Adrenal gland (tissue), 12 donors: ENCODE measurements around the gene OPCML. TPM values are rescaled to one million over a fixed set of nuclear protein-coding genes. Genes with fewer than 3 reads are reported as not detected.
A peak's percentile ranks its signal among the peaks of the same experiment; 100 is the strongest.

Source experiments
- DNase-seq, 7 donors: peaks; one replicate each; pipeline ENCODE4 v3.0.0-alpha.2; 2019 to 2020
- H3K27ac ChIP-seq, 5 donors: fragments of 200-600 bp; sonication (generic) in 4 of 5; 1 replicate in 3 of 5; 2 replicates in 2 of 5; pipeline versions ENCODE4 v1.5.1 to v1.8.0; 2016 to 2020; ENCODE audit warnings: mild to moderate bottlenecking in 1 of 5
- H3K27me3 ChIP-seq: fragments of 200-600 bp; 2 replicates; pipeline ENCODE4 v1.8.0; 2021
- H3K36me3 ChIP-seq, 2 donors: fragments of 200-600 bp; replicated peaks in 1 of 2; 1 replicate in 1 of 2; 2 replicates in 1 of 2; pipeline versions ENCODE4 v1.5.1 to v1.8.0; 2018 to 2022
- H3K4me1 ChIP-seq, 2 donors: fragments of 200-600 bp; replicated peaks in 1 of 2; 1 replicate in 1 of 2; 2 replicates in 1 of 2; pipeline versions ENCODE4 v1.5.1 to v1.8.0; 2018 to 2021
- H3K4me3 ChIP-seq, 4 donors: fragments of 200-600 bp; sonication (generic) in 3 of 4; one replicate each; pipeline ENCODE4 v1.5.1; 2016 to 2018
- H3K9me3 ChIP-seq, 3 donors: fragments of 200-600 bp; sonication (generic) in 1 of 3; replicated peaks in 1 of 3; 1 replicate in 2 of 3; 2 replicates in 1 of 3; pipeline versions ENCODE4 v1.5.1 to v1.8.0; 2016 to 2021
- CTCF ChIP-seq, 6 experiments: fragments of 450-650 bp in 4 of 6; fragments of 200-600 bp in 2 of 6; sonication (generic) in 1 of 6; IDR thresholded peaks; 1 replicate in 5 of 6; 2 replicates in 1 of 6; pipeline versions ENCODE4 v1.5.1 to v1.8.0; 2016 to 2021; ENCODE audit warnings: antibody characterized with exemption in 6 of 6, mild to moderate bottlenecking in 2 of 6, moderate library complexity in 1 of 6
- POLR2A ChIP-seq, 2 donors: fragments of 450-650 bp; IDR thresholded peaks; one replicate each; pipeline ENCODE4 v1.6.1; 2017; ENCODE audit warnings: antibody characterized with exemption in 2 of 2, mild to moderate bottlenecking in 2 of 2, moderate library complexity in 1 of 2
- WGBS, 4 donors: extraction: QIAGEN DNeasy Blood & Tissue Kit in 2 of 4; methylation state at CpG; one replicate each; pipeline versions ENCODE4 v1.1.5 to v1.1.7; 2013 to 2017; 5-methylcytosine and 5-hydroxymethylcytosine counted together
- intact Hi-C, 2 donors: fragments of 100-400 bp; cut with DNase I; formaldehyde crosslinking; loops; one replicate each; pipeline versions ENCODE4 v1.14.1 to v1.15.0; 2022 to 2023
- polyA plus RNA-seq, 3 donors: library from polyadenylated mRNA; stranded (reverse); fragments of 200-250 nt in 2 of 3; fragments of 350-450 nt in 1 of 3; fragmentation: Illumina TruSeq in 1 of 3; extraction: RNeasy Lipid Tissue Mini Kit (QIAGEN cat#74804) in 1 of 3; gene quantifications; one replicate each; pipeline ENCODE4 v1.2.3, GENCODE V29; 2013 to 2014
- total RNA-seq, 9 donors: library from RNA; depleted of rRNA in 4 of 9; stranded (reverse); fragments of >200 nt in 4 of 9; fragments of 120-200 nt in 1 of 9; fragmentation: NEBNext Ultra II Directional in 1 of 9; extraction: Animal tissue kit (Norgen Biotek cat#: 25700) in 1 of 9; gene quantifications; one replicate each; pipeline versions ENCODE4 v1.1.0 to v1.2.4, GENCODE V29; 2013 to 2023
- donor health status: healthy with polysubstance abuse.
- donor health status: Bipolar disorder and iron deficiency.
- donor health status: DM: yes; HTN: yes; CAD: no.
- donor health status: DM: no; HTN: no; CAD: no.
- donor health status: DM: no; HTN: no; CAD: no.
- donor health status: DM: yes; HTN: yes; CAD: no.

OPCML gene
- total and polyA plus RNA-seq, 12 donors, result 0.10 to 5.5 (median 0.72) TPM; not detected in 5

- 36 to 46% (median 40%) methylated on average over 12 of the region's 12 CpGs for WGBS, 4 donors
- TF ChIP-seq POLR2A (IDR thresholded peaks at IDR 0.05) (no peak), CTCF (IDR thresholded peaks at IDR 0.05) (peak; percentile 44 to 76 (median 56))
- Histone ChIP-seq H3K27me3 (no peaks in the 10 kb centered on the region), H3K36me3 (no peaks in the 10 kb centered on the region), H3K9me3 (no peaks in the 10 kb centered on the region), H3K4me1 (no peaks in the 10 kb centered on the region), H3K27ac (no peak overlapping the region), H3K4me3 (no peak overlapping the region)
- DNase-seq, result peak in 4 of 7 donors; percentile 18 to 25 (median 24)
- intact Hi-C loops, result no loop called here
These were observed 368.6 kb downstream of the OPCML start for GRCh38 chr11:133163463-133164419.

GRCh38 chr11:133162227-133162626 is 370.1 kb downstream of the OPCML start:
- intact Hi-C loops, result no loop called here
- 65 to 74% (median 70%) methylated on average over 12 of the region's 12 CpGs for WGBS, 4 donors
- Histone ChIP-seq H3K27ac (no peak overlapping the region), H3K27me3 (peaks cover 3% of the 10 kb centered on the region), H3K4me1 (no peaks in the 10 kb centered on the region), H3K9me3 (no peaks in the 10 kb centered on the region), H3K36me3 (no peaks in the 10 kb centered on the region), H3K4me3 (no peak overlapping the region)
- DNase-seq, result no peak
- TF ChIP-seq POLR2A (IDR thresholded peaks at IDR 0.05) (no peak), CTCF (IDR thresholded peaks at IDR 0.05) (no peak)

GRCh38 chr11:133160754-133161153 is 371.5 kb downstream of the OPCML start:
- intact Hi-C loops, result no loop called here
- TF ChIP-seq CTCF (IDR thresholded peaks at IDR 0.05) (no peak), POLR2A (IDR thresholded peaks at IDR 0.05) (no peak)
- Histone ChIP-seq H3K4me1 (no peaks in the 10 kb centered on the region), H3K27ac (no peak overlapping the region), H3K4me3 (no peak overlapping the region), H3K9me3 (no peaks in the 10 kb centered on the region), H3K36me3 (no peaks in the 10 kb centered on the region), H3K27me3 (peaks cover 3% of the 10 kb centered on the region)
- no peak for DNase-seq
- 67 to 79% (median 74%) methylated on average over 5 to 7 of the region's 7 CpGs for WGBS, 4 donors

GRCh38 chr11:133156986-133157745 is 375.1 kb downstream of the OPCML start:
- H3K9me3 ChIP-seq, result no peaks in the 10 kb centered on the region
- no peaks in the 10 kb centered on the region for H3K36me3 ChIP-seq
- 40 to 48% (median 44%) methylated on average over 17 of the region's 17 CpGs for WGBS, 4 donors
- DNase-seq, result no peak
- no peak for TF ChIP-seq POLR2A (IDR thresholded peaks at IDR 0.05)
- TF ChIP-seq CTCF (IDR thresholded peaks at IDR 0.05), result no peak
- H3K4me1 ChIP-seq, result no peaks in the 10 kb centered on the region
- intact Hi-C loops, result no loop called here
- peaks cover 3% of the 10 kb centered on the region for H3K27me3 ChIP-seq
- H3K4me3 ChIP-seq, result no peak overlapping the region
- no peak overlapping the region for H3K27ac ChIP-seq
